Suprapubic skin (tissue), 4 donors: Measurements from ENCODE around the gene PRIM1. TPM values are rescaled to one million over a fixed set of nuclear protein-coding genes. Genes with fewer than 3 reads are reported as not detected.

Source experiments
- DNase-seq, 2 donors: peaks; one replicate each; pipeline ENCODE4 v3.0.0-alpha.2; 2019; ENCODE audit warnings: low spot score in 2 of 2
- H3K27ac ChIP-seq: fragments of 200-600 bp; sonication (generic); one replicate; pipeline ENCODE4 v1.5.1; 2019
- H3K27me3 ChIP-seq: fragments of 200-600 bp; sonication (generic); one replicate; pipeline ENCODE4 v1.5.1; 2019
- H3K36me3 ChIP-seq: fragments of 200-600 bp; sonication (generic); one replicate; pipeline ENCODE4 v1.5.1; 2019
- H3K4me1 ChIP-seq: fragments of 200-600 bp; sonication (generic); one replicate; pipeline ENCODE4 v1.5.1; 2019
- H3K4me3 ChIP-seq: fragments of 200-600 bp; sonication (generic); one replicate; pipeline ENCODE4 v1.5.1; 2019; ENCODE audit warnings: mild to moderate bottlenecking
- H3K9me3 ChIP-seq: fragments of 200-600 bp; sonication (generic); one replicate; pipeline ENCODE4 v1.5.1; 2019
- EP300 ChIP-seq: sonication (generic); formaldehyde crosslinking; IDR thresholded peaks from one replicate; pipeline ENCODE4 v1.6.1; 2017; ENCODE audit warnings: antibody characterized with exemption
- POLR2A ChIP-seq, 2 donors: fragments of 450-650 bp; IDR thresholded peaks; one replicate each; pipeline ENCODE4 v1.6.1; 2017; ENCODE audit warnings: antibody characterized with exemption in 2 of 2, mild to moderate bottlenecking in 2 of 2, moderate library complexity in 2 of 2
- POLR2AphosphoS5 ChIP-seq, 3 donors: sonication (generic); formaldehyde crosslinking; IDR thresholded peaks; one replicate each; pipeline ENCODE4 v1.6.1; 2017; ENCODE audit warnings: antibody characterized with exemption in 3 of 3
- WGBS: methylation state at CpG from one replicate; pipeline ENCODE4 v1.1.5; 2018; 5-methylcytosine and 5-hydroxymethylcytosine counted together
- total RNA-seq, 4 donors: library from RNA; depleted of rRNA; stranded (reverse); fragments of >200 nt; gene quantifications; one replicate each; pipeline ENCODE4 v1.1.0, GENCODE V29; 2016
- TF ChIP-seq, protein P1 (sequence below), 2 donors: fragments of 200-600 bp in 1 of 2; fragments of 450-650 bp in 1 of 2; sonication (generic) in 1 of 2; IDR thresholded peaks; one replicate each; pipeline ENCODE4 v1.5.1; 2016 to 2019; ENCODE audit warnings: antibody characterized with exemption in 2 of 2, mild to moderate bottlenecking in 1 of 2, moderate library complexity in 1 of 2

PRIM1 gene
- total RNA-seq, 4 donors from 2014 or later, result 9.1 to 12.4 (median 10.3) TPM

- no peak for TF ChIP-seq POLR2AphosphoS5 (IDR thresholded peaks at IDR 0.05)
- no peak for TF ChIP-seq EP300
- TF ChIP-seq, protein P1, sequence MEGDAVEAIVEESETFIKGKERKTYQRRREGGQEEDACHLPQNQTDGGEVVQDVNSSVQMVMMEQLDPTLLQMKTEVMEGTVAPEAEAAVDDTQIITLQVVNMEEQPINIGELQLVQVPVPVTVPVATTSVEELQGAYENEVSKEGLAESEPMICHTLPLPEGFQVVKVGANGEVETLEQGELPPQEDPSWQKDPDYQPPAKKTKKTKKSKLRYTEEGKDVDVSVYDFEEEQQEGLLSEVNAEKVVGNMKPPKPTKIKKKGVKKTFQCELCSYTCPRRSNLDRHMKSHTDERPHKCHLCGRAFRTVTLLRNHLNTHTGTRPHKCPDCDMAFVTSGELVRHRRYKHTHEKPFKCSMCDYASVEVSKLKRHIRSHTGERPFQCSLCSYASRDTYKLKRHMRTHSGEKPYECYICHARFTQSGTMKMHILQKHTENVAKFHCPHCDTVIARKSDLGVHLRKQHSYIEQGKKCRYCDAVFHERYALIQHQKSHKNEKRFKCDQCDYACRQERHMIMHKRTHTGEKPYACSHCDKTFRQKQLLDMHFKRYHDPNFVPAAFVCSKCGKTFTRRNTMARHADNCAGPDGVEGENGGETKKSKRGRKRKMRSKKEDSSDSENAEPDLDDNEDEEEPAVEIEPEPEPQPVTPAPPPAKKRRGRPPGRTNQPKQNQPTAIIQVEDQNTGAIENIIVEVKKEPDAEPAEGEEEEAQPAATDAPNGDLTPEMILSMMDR (IDR thresholded peaks at IDR 0.05), result no peak
- no peak for TF ChIP-seq POLR2A (IDR thresholded peaks at IDR 0.05)
- no peak overlapping the region for H3K4me3 ChIP-seq
These were observed 53.0 kb downstream of the PRIM1 start for GRCh38 chr12:56699020-56699661.

DNA sequence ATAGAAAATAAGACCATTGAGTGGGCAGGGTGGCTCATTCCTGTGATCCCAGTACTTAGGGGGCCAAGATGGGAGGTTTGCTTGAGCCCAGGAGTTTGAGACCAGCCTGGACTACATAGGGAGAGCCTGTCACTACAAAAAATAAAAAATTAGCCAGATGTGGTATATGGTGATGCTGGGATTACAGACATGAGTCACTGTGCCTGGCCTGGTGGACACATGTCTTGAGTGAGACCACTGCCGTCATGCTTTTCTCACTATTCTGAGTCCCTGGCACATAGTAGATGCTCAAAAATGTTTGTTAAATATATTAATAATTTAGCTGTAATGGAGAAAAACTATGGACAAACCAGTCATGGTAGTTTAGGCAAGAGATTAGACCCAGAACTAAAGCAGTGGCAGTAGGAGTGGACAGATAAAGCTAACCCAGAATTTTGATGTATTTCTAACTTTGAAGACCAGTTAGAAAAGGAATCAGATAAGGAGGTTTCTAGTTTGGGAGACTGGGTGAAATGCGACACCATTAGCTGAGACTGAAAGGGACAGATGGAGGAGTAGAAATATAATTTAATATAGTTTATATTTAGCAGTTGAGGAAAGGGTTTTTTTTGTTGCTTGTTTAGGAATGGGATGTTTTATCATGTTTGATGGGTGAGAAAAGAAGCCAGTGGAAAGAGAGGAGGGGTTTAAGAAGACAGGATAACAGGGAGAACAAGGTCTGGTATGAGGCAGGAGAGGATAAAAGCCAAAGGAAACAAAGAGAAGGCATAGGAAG lies 56.6 kb downstream of the PRIM1 start:
- Histone ChIP-seq H3K9me3 (no peaks in the 10 kb centered on the region), H3K27ac (no peak overlapping the region), H3K27me3 (no peaks in the 10 kb centered on the region), H3K36me3 (no peaks in the 10 kb centered on the region), H3K4me3 (no peak overlapping the region), H3K4me1 (no peaks in the 10 kb centered on the region)
- no peak for DNase-seq
- TF ChIP-seq POLR2A (IDR thresholded peaks at IDR 0.05) (no peak), POLR2AphosphoS5 (IDR thresholded peaks at IDR 0.05) (no peak), EP300 (no peak)
- TF ChIP-seq, protein P1 (IDR thresholded peaks at IDR 0.05), result no peak
- 64% methylated on average over 2 of the region's 2 CpGs for WGBS

More at GRCh38 chr12:56699020-56699661, 53.0 kb downstream of the PRIM1 start:
- Histone ChIP-seq H3K27me3 (no peaks in the 10 kb centered on the region), H3K27ac (no peak overlapping the region), H3K36me3 (no peaks in the 10 kb centered on the region), H3K4me1 (no peaks in the 10 kb centered on the region), H3K9me3 (no peaks in the 10 kb centered on the region)
- no peak for DNase-seq
- WGBS, result 57% methylated on average over 3 of the region's 3 CpGs

- Histone ChIP-seq H3K9me3 (no peaks in the 10 kb centered on the region), H3K27ac (no peak overlapping the region), H3K27me3 (no peaks in the 10 kb centered on the region), H3K4me1 (peaks cover 5% of the 10 kb centered on the region), H3K36me3 (no peaks in the 10 kb centered on the region), H3K4me3 (no peak overlapping the region)
- 71% methylated on average over 5 of the region's 5 CpGs for WGBS
- TF ChIP-seq EP300 (no peak), POLR2A (IDR thresholded peaks at IDR 0.05) (no peak), POLR2AphosphoS5 (IDR thresholded peaks at IDR 0.05) (no peak)
- TF ChIP-seq, protein P1 (IDR thresholded peaks at IDR 0.05), result no peak
- DNase-seq, result peak in 1 of 2 donors; percentile 6
These were observed 58.0 kb downstream of the PRIM1 start for GRCh38 chr12:56694161-56694560.

DNA sequence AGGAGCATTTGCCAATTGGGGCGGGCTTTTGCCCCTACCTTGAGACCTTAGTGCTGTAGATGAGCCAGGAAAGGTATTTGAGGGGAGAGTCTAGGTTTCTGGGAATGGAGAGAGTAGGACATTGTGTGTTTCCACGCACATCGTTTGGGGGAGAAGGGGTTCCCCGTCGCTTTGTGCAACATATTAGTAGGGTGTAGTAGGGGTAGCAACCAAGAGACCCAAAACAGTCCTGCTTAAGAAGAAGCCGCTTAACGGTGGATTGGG lies 63.3 kb downstream of the PRIM1 start:
- Histone ChIP-seq H3K36me3 (no peaks in the 10 kb centered on the region), H3K27ac (peak overlapping the region; percentile 97), H3K4me3 (peak overlapping the region; percentile 75), H3K27me3 (no peaks in the 10 kb centered on the region), H3K4me1 (peaks cover 38% of the 10 kb centered on the region), H3K9me3 (no peaks in the 10 kb centered on the region)
- DNase-seq, result no peak
- TF ChIP-seq POLR2A (IDR thresholded peaks at IDR 0.05), result no peak
- no peak for TF ChIP-seq POLR2AphosphoS5 (IDR thresholded peaks at IDR 0.05)
- TF ChIP-seq EP300, result no peak
- TF ChIP-seq, protein P1 (IDR thresholded peaks at IDR 0.05), result no peak
- WGBS, result 0% methylated on average over 7 of the region's 7 CpGs

DNA sequence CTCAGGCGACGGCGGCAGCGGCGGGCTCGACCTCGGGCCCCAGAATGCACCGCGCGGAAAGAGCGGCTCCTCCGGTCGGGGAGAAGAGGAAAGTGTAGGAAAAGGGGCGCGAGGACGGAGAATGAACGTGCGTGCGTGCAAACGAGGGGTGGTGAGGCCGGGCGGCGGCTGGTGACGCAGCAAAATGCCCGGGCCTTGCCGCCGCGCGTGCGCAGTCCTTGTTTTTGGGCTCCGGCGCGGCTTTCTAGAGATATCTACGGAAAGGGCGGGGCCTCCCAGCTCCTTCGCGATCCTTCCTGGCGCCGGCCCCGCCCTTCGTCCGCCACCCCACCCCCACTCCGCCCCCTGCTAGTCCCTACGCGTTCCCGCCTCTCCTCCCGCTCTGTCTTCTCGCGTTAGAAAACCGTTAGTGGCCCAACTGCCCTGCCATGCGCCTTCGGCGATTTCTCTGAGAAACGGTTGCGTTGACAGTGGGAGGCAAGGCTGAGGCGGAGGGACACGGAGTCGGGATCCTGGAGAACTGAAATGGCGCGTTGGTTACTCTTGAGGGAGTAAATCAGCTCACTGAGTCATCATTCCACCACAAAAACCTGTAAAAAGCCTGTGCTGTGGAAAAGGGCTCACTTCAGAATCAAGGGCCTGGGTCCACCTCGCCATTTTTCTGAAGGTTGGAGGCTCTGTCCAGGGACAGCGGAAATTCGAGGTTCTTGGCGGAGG lies 63.8 kb downstream of the PRIM1 start, which contains the start of gene PTGES3:
Gene PTGES3 (minus strand): TSS at position 156 of the 717 bp plus-strand sequence. CDS start 285 bp downstream, outside the sequence.
- Histone ChIP-seq H3K27ac (peak within 1 kb of the TSS; percentile 97), H3K4me1 (peaks cover 39% of the 10 kb centered on the region), H3K36me3 (no peaks in the 10 kb centered on the region), H3K9me3 (no peaks in the 10 kb centered on the region), H3K4me3 (peak within 1 kb of the TSS; percentile 75), H3K27me3 (no peaks in the 10 kb centered on the region)
- TF ChIP-seq POLR2A (IDR thresholded peaks at IDR 0.05) (peak; percentile 56 to 92), EP300 (no peak), POLR2AphosphoS5 (IDR thresholded peaks at IDR 0.05) (peak; percentile 34 to 80 (median 78))
- DNase-seq, result peak; percentile 98
- WGBS, result under 1% methylated on average over 61 of the region's 64 CpGs
